NCI-H187 treated with DMSO at 0.1 percent for 48 hours (cell line): ENCODE data around the gene PLIN3.
"Not testable (repeated sequence)": the region's sequence is repeated elsewhere in the genome, so short reads cannot be mapped to it uniquely, and the experiment has no call there.

Experiments used
- DNase-seq: peaks from one replicate; lab custom pipeline; 2025; lab: John Stamatoyannopoulos, UW

Gene PLIN3

GRCh38 chr19:4845975-4846374 lies 21.5 kb downstream of the PLIN3 start:
- DNase-seq = not testable (repeated sequence)

GRCh38 chr19:4844348-4845179 lies 22.9 kb downstream of the PLIN3 start:
- no peak for DNase-seq

GRCh38 chr19:4843647-4843965 lies 23.9 kb downstream of the PLIN3 start:
- DNase-seq = no peak

DNA sequence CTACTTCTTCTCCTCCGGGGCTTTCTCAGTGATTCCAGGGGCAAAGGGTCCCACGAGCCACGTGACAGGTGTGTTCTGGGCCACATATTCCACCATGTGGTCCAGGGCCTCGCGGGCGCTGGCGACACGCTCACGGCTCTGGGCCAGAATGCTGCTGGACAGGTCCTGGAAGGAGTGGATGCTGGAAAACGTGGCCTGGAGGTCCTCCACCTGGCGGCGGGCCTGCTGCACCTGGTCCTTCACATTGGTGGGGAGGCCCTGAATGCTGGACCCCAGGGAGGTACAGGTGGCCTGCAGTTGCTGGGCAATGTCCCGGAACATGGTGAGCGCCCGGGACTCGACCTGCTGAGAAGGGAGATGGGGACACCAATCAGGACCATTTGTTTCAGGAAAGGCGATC lies 28.3 kb downstream of the PLIN3 start:
- DNase-seq = no peak

DNA sequence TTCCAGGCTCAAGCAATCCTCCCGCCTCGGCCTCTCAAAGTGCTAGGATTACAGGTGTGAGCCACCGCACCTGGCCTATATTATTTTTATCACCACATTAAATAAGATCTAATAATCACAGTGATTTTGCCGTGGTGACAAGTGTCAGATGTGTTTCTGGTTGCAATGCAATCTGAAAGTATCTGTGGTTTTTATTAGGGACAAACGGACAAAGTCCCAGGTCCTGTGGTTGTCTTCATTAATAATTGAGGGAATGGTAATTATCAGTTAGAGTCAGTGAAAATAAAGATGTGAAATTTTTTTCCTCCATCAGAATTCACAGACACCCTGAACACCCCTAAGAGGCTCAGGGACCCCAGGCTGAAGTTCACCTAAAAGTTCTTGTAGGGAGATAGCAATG lies 34.7 kb downstream of the PLIN3 start:
- DNase-seq = no peak

DNA sequence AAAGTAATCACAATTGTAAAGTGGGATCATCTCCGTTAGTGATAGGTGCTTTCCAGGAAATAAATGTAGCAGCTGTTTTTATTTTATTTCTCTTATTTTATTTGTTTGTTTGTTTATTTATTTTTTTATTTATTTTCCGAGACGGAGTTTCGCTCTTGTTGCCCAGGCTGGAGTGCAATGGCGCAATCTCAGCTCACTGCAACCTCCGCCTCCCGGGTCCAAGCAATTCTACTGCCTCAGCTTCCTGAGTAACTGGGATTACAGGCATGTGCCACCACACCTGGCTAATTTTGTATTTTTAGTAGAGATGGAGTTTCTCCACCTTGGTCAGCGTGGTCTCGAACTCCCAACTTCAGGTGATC lies 35.5 kb downstream of the PLIN3 start:
- not testable (repeated sequence) for DNase-seq

DNA sequence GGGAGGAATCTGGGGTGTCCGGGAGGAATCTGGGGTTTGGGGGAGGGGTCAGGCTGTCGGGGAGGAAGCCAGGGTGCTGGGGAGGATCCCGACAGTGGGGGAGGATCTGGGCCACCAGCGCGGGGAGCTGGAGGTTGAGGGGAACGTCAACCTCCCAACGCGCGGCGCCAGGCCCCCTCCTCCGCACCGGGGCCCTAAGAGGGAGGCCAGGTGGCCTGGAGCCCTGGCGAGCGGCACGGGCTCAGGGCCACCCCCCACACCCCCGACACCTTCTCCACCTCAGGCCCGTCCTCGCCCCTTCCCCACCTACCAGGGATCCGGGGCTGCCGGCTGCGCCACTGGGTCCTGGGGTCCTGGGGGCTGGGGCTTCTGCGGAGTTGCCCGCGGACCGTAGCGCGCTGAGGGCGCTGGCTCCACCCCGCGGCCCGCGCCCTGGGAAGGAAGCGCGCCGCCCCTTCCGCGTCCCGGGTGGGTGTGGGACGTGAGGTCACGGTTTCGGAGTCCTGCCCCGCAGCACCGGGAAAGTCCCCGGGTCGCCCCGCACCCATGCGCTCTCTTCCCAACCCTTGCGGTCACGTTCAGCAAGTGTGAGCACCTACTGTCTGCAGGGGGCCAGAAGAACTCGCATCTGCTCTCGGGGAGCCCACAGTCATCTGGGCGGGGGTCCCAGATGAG lies 36.0 kb downstream of the PLIN3 start, which contains the start of gene TICAM1:
Gene TICAM1, minus strand, starts transcription at position 409 of the 675 bp plus-strand sequence. CDS start 13,335 bp downstream, outside the sequence.
- no peak for DNase-seq

DNA sequence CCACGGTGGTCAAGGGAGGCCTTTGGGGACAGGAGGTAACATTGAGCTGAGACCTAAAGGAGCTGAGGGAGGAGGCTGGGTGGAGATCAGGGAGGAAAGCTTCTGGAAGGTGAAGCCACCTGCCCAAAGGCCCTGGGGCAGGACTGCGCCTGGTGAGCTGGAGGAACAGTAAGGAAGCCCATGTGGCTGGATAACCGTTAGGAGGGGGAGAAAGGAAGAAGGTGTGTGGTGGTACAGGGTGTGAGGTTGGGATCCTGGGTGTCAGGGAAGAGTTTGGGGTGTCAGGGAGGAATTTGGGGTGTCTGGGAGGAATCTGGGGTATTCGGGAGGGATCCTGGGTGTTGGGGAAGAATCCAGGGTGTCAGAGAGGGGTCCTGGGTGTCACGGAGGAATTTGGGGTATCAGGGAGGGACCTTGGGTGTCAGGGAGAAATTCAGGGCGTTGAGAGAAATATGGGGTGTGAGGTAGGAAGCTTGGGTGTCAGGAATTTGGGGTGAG lies 36.6 kb downstream of the PLIN3 start:
- DNase-seq = no peak

GRCh38 chr19:4830332-4830731 lies 37.1 kb downstream of the PLIN3 start:
- DNase-seq = no peak

- no peak for DNase-seq
Observed at GRCh38 chr19:4829001-4829712, 38.3 kb downstream of the PLIN3 start.

DNA sequence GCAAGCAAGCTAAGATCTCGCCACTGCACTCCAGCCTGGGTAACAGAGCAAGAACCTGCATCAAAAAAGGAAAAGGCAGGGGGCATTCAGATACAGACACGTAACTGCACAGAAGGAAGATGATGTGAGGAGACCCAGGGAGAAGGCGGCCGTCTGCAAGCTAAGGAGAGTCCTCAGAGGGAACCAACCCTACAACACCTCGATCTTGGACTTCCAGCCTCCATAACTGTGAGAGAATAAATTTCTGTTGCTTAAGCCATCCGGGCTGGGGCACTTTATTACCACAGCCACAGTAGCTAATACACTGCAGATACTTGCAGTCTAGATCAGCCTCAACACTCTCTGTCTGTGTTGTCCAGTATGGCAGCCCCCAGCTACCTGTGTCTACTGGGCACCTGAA lies 43.9 kb downstream of the PLIN3 start:
- no peak for DNase-seq

- DNase-seq = not testable (repeated sequence)
Observed at GRCh38 chr19:4822354-4822753, 45.1 kb downstream of the PLIN3 start.

DNA sequence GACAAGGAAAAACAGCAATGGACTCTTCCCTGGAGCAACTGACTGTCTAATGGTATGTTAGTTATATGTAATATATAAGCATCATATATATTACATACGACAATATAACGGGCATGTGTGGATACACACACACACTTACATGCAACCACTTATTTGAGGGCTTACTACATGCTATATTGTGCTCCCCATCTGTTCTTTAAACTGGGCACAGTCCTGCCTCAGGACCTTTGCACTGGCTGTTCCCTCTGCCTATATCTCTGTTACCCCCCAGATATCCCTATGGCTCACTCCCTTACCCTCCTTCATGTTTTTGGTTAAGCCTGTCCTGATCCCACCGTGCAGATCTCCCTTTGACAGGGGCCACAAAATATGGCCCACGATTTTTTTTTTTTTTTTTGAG lies 46.2 kb downstream of the PLIN3 start:
- DNase-seq = no peak

DNA sequence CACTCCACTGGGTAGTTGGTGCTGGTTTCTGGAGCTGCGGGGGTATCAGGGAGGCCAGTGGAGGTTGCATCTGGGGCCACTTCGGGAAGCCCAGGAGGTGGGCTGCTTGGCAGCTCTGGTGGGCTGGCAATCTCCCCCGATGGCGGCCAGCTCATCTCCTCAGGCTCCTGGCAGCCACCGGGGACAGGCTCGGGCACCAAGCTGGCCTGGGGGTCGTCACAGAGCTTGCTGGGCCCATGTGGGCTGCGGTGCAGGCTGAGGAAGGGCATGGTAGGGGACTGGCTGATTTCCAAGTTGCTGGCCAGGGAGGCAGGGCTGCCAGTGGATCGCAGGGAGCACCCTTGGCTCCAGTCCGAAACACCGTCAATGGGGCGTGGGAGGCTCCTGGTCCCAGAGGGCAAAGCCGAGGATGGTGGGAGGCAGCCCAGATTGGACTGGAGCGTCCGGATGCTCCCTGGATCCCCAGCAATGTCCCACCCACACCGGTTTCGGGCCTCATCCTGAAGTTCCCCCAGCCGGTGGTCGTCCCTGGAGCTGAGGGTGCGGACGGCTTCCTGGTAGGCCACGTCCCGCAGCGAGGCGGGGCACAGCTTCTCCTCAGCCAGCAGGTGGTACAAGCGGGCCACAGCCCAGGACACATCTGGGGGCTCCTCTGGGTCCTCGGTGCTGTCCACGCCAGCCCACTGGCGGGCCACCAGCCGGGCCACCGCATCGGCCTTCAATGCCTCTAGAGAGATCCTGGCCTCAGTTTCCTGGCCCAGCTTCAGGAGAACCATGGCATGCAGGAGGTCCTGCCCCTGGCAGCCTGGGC lies 49.8 kb downstream of the PLIN3 start:
- DNase-seq = no peak

DNA sequence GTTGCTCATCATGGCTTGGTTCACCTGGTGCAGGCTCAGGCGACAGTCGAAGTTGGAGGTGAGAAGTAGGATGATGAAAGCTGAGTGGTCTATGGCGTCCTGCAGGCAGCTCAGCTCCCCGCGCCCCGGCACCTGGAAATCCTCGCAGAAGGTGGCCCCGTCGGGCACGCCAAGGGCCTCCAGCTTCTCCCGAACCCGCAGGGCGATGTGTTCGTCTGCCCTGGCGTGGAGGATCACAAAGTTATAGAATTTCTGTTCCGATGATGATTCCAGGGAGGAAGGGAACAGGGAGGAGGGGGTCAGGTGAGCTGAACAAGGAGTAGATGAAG lies 50.6 kb downstream of the PLIN3 start:
- DNase-seq = no peak

DNA sequence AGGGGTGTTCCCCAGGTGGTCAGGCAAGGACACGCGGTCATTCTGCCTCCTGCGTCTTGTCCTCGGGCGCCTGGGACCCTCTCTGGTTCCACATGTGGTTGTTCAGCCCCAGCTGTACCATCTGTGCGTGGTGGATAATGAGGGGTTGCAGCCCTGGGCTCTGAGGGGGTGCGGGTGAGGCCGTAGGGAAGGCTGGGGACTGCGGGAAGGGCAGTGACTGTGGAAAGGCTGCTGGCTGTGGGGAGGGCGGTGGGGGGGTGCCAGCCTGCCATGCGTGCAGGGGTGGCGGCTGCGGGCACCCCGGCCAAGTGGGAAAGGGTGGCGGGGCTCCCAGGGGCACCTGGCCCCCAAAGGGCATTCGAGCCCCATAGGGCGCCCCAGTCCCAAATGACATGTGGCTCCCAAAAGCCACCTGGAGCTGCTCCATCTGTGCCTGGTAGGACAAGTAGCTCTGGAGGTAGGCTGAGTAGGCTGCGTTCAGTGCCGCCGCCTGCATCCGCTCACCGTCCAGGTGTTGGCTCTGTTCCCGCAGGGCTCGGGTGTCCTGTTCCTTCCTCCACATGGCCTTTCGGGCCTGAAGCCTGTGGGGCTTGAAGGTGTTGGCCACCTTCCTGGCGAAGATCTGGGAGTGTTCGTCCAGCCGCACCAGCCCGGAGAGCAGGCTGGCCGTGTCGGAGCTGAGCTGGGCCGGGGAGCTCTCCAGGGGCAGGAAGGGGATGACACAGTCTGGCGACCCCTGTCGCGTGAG lies 51.1 kb downstream of the PLIN3 start:
- DNase-seq = no peak

GRCh38 chr19:4815426-4816201 lies 51.9 kb downstream of the PLIN3 start:
- DNase-seq = peak; percentile 86

DNA sequence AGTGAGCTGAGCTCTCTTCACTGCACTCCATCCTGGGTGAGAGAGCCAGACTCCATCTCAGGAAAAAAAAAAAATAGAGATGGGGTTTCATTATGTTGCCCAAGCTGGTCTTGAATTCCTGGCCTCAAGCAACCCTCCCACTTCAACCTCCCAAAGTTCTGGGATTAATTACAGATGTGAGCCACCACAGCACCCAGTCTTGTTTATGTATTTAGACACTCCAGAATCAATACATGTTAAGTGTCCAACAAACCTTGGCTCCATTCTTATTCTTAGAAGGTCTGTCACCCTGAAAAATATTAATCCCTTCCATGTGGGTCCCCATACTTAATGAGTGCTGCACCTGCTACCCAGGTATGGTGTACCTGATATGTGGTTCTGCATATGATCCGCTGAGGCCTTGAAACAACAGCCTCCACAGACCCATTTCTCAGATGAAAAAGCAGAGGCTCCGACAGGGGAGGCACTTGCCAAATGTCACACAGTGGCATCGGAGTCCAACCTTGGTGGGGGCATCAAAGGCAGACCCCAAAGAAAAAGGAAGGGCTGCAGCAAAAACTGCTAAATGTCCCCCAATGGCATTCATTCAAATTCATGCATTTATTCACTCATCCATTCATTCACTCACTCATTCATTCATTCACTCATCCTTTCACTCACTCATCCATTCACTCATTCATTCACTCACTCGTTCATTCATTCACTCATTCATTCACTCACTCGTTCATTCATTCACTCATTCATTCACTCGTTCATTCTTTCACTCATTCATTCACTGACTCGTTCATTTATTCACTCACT lies 52.6 kb downstream of the PLIN3 start:
- no peak for DNase-seq

GRCh38 chr19:4811328-4812131 lies 55.9 kb downstream of the PLIN3 start:
- no peak for DNase-seq
